HG02588 (cell line): ENCODE results near the gene PHF20.
A peak's percentile ranks its signal among the peaks of the same experiment; 100 is the strongest.
"Not testable (repeated sequence)": the region's sequence is repeated elsewhere in the genome, so short reads cannot be mapped to it uniquely, and the experiment has no call there.

Source experiments
- ATAC-seq: cut with Tn5 transposase; IDR thresholded peaks from one replicate; pipeline ENCODE4 v1.9.1; 2021; ENCODE audit warnings: mild to moderate bottlenecking, moderate library complexity; ENCODE audit not compliant: unreplicated experiment

The PHF20 gene

DNA sequence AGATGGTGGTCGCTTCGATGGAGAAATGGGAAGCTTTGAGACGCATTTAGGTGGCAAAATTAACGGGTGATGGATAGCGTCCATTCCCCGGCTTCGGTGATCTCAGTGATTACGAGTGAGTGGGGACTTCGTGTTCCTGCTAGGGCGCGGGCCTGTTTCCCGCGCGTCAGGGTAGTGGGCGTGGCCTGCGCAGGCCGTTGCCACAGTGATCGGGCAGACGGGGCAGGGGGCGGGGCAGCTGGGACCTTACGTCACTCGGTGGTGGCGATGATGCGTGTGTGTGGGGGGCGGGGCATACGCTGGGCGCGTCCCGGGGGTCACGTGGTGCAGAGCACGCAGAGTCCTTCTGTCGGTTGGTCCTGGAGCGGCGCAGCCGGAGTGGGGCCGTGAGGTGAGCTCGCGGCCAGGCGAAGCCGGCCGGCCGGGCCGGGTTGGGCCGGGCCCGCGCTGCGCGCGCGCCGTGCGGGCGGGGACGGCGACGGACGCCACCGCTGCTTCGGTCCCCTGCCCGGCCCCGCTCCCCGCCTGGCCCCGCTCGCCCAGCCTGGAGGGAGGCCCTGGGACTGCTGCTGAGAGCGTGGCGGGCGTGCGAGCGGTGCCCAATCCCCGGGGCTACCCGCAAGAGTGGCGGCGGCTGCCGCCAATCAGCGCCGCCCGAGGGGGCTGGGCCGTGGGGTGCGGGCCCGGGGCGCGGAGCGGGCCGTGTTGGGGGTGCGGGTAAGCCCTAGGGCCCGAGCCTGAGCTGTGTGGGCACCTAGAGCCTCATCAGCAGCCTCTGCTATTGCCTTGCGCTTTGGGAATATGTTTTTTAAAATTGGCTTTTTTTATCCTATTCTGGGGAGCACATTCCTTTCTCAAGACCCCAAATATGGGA is at the start of gene PHF20:
TSS of gene PHF20 (plus strand) at position 327 of the 874 bp plus-strand sequence. CDS start 29,508 bp downstream, outside the sequence.
- ATAC-seq: peak; percentile 83

DNA sequence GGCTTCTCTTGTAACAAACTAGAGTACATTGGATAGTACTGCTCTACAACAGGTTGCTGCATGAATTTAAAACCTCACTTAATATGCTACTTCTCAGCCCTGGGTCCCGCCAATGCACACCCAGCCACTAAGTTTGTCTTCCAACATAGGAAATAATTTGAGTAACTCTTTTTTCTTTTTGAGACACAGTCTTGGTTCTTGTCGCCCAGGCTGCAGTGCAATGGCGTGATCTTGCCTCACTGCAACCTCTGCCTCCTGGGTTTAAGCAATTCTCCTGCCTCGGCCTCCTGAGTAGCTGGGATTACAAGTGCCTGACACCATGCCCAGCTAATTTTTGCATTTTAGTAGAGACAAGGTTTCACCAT is 48.6 kb upstream of the PHF20 start:
- not testable (repeated sequence) for ATAC-seq

DNA sequence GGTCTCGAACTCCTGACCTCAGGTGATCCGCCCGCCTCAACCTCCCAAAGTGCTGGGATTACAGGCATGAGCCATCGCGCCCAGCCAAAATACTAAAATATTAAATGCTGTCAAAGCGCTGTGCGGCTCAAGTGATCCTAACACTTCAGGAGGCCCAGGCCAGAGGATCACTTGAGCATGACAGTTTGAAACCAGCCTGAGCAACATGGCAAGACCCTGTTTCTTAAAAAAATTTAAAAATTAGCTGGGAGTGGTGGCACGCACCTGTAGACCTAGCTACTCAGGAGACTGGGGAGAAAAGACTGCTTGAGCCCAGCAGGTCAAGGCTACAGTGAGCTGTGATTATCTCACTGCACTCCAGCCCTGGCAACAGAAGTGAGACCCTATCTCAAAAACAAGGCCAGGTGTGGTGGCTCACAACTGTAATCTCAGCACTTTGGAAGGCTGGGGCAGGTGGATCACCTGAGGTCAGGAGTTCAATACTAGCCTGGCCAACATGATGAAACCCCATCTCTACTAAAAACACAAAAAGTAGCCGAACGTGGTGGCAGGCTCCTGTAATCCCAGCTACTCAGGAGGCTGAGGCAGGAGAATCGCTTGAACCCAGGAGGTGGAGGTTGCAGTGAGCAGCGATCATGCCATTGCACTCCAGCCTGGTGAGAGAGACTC is 48.0 kb upstream of the PHF20 start:
- not testable (repeated sequence) for ATAC-seq

DNA sequence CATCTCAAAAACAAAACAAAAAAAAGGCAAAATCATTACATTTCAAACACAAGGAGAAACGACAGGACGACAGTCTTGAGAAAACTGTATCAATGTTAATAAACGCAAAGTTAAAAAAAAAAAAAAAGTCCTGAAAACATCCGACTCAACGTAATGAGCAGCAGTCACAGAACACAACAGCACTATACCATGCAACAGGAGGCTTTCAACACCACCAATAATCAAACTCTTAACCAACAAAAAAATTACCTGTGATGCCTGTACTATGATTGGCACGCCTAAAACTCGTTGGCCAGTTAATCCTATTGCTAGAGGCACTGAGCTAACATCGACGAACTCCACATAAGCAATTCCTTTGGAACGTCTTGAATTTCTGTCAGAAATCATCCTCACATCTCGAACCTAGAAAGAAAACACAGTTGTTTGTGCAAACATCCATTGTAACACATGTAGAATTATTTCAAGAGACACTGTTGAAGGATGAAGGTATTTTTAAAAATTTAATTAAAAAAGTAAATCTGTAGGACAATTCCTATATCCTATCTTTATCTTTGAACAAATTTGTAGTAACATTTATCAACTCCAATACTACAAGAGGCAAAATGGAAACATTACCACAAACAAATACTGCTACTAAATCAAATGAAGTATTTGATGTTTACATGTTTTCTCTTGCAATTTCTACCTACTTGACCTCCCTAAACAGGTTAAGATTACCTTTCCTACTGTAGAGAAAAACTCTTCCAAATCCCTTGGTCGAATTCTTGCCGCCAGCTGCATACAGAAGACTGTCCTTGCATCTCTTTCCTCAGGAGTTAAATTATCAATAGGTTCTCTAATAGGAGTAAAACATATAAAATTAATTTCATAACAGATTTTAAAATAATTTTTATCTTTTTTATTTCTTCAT is 47.2 kb upstream of the PHF20 start:
- no peak for ATAC-seq

DNA sequence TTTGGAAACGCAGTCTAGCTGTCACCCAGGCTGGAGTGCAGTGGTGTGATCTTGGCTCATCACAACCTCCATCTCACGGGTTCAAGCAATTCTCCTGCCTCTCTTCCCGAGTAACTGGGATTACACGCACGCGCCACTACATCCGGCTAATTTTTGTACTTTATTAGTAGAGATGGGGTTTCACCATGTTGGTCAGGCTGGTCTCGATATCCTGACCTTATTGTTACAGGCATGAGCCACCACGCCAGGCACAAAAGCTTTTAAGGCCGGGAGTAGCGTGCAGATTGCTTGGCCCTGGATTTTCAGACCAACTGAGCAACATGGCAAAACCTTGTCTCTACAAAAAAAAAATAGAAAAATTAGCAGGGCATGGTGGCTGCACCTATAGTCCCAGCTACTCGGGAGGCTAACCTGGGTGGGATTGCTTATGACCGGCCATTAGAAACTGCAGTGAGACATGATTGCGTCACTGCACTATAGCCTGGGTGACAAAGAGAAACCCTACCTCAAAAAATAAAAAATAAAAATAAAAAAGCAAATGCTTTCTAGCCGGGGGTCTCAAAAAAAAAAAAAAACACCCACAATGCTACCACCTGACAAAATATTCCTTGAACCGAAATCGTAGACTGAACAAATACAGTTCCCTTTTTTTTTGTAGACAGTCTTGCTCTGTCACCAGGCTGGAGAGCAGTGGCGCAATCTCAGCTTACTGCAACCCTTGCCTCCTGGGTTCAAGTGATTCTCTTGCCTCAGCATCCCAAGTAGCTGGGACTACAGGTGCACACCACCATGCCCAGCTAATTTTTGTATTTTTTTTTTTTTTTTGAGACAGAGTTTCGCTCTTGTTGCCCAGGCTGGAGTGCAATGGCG is 44.7 kb upstream of the PHF20 start:
- ATAC-seq: no peak

DNA sequence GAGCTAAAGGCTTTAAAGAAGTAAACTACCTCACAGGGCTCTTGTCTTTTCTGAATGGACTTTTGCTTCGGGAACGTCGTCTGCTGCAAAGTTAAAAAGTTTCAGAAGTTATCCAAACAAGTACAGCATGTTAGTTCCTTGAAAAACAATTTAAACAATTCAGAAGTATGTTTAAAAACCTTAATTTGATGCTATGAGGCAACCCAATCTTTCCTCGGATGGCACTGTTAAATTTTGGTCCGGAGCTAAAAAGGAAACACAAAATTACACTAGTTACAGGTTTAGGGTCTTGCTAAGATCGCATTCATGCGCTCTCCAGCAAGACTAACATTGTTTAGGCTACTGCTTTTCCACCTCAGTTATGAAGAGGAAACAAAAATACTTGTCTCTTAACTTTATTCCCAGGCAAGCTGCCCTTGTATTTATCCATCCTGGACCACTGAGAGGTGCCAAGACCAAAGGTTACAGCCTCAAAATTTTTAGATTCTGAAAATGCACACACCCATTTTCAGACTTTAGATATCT is 42.5 kb upstream of the PHF20 start:
- no peak for ATAC-seq

DNA sequence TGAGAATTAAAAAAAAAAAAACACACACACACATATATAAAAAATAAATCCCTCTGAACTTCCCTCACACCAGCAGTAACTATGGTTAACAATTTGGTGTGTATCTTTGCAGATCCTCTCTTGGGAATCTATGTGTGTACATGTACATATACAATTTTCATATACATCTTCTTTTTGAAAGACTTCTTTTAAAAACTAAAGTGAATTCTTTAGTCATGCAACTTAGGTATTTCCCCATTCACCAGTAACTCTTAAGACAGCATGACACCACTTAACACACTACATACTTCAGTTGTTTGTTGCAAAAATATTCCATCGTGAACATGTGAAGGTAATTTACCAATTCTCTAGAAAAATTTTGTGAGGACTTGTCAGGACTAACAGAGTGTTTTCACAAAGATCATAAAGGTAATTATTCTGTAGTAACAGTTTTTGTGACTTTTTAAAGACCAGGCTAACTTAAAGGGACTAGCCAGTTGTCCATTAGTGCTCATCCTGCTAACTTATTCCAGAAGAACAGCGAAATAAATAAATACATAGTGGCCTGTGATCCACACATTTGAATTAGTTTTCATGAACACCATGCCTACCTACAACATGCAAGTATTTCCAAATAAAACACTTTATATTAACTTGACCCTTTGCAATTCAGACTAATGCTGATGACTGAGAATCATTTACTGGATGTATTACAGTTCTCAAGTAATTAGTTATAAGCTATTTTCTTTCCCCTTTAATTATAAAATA is 41.8 kb upstream of the PHF20 start:
- no peak for ATAC-seq

DNA sequence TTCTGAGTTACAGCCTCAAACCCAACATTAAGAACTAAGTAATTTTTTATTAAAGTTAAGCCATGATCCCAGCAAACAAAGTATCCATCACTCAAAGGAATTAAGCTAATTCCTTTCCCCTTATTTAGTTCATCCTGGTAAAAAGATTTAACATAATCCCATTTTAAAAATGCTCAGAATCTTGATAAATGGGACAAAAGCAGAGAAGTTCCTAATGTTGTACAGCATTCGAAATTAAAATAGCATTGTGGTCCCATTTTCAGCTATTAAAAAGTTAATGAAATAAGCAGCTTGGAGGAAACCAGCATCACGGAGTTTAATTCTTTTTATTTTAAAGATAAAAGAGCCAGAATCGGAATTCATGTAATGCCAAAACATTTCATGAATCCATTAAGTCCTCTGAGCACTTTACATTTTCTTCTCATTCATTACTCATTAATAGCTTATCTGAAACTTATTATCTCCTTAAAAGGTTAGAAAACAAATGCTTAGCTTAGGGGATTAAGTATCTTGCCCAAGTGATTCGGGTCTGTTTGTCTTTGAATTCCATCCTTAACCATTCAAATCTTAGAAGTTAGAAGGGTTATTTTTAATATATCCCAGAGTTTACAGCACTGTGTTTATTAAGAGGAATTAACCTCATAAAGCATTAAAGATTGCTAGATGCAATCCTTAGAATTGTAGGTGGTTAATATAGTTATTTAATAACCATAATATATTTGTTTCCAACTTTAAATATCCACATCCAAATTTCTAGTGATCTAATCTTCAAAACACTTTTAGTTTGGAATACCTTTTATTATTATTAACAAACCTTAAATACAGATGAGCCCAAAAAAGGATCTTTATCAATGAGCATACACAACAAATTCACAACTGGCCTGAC is 41.0 kb upstream of the PHF20 start:
- no peak for ATAC-seq

DNA sequence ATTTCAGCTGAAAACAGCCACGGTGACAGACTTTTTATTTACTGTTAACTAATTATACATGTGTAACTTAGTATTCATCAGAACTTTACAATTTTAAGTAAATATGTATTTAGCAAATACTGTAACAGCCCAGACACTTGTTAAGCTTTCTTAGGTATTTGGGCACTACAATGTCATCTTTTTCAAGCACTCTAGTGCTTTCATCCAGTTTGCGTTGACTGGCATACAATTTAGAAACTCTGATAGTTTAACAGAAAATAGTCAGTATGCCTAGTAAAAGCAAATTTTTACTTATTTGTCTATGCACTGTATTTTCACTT is 40.4 kb upstream of the PHF20 start:
- no peak for ATAC-seq

DNA sequence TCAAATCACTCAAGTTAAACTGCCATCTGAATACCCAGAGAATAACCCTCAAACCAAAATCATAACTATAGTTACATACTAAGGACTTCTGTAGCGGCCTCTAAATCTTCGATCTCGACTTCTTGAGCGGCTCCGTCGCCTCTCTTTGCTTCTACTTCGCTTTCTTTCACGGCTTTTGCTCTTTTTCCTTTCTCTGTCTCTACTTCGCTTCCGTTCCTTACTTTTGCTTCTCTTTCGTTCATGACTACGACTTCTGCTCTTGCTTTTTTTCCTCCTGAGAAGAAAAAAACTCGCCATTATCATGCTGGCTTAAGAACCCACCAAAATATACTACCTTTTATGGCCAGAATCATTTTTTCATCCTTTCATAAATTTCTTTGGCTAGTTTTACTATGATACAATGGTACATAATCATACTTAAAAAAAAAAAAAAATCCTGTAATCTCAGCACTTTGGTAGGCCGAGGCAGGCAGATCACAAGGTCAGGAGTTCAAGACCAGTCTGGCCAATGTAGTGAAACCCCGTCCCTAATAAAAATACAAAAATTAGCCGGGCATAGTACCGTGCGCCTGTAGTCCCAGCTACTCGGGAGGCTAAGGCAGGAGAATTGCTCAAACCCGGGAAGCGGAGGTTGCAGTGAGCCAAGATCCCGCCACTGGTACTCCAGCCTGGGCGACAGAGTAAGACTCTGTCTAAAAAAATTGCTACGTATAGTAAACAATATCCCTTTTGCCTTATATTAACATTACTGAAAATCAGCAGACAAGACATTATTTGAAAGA is 39.8 kb upstream of the PHF20 start:
- ATAC-seq: no peak

DNA sequence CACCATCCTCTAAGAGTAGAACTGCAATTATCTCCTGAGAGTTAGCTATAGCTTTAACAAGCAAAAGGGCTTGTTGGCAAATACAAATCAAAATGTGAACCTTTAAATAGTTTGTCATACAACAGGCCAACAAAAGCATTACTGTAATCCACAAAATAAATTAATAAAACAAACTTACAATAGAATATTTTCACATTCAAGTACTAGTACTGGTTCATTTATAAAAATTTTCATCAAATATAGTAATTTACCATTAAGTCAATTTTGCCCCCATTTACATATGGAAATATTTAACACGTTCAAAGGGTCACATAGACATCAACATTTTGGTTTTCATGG is 39.2 kb upstream of the PHF20 start:
- ATAC-seq: no peak

DNA sequence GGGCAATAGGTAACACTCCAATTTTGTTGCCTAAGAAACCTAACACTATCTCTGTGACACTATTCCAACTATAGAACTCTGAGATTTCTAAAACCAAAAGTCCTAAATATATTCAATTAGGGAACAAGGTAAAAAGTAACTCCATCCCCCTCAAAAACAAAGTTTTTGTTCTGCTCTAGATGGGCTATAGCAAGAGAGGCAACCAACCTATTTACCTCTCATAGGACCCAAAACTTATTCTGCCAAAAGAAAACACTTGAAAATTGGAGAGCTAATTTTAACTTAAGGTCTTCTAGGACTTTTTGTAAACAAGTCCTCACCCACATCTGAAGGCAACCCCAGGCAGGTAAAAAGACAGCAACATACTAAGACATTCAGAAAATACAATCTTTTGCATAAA is 37.4 kb upstream of the PHF20 start:
- ATAC-seq: no peak

DNA sequence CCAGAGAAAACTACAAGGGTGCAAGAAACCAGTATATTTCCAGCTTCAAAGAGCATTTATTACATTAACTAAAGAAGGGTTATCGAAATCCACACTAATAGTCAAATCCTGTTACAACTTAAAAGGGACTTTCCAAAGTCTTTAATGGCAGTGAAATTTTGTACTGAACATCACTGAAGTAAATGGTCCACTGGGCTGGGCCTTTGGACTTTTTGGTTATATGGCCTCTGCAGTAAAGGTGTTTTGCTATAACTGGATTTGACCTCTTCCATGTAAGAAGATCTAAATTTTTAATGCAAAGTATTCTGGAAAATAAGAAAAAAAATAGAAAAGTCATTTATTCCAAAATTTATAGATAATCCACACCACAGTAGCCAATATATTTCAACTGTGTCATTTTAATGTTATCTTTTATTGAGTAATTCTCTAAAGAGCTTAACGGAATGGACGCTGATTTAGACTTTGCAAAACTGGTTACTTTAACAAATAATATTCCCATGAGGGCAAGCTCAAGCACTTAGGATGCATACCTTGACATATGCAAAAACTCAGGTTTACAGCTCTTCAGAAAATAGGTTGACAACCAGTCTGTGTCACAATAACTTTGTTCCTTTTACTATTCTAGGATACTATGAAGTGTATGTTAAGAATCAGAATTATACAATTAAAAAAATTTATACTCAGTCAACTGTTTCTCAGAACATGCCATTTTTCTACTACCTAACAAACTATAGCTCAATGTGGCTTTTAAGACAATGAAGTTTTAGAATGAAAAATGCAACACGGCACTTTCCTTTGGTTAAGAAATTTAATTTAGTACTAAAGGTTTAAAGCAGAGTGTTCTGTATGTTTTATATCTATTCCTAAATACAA is 36.8 kb upstream of the PHF20 start:
- no peak for ATAC-seq

DNA sequence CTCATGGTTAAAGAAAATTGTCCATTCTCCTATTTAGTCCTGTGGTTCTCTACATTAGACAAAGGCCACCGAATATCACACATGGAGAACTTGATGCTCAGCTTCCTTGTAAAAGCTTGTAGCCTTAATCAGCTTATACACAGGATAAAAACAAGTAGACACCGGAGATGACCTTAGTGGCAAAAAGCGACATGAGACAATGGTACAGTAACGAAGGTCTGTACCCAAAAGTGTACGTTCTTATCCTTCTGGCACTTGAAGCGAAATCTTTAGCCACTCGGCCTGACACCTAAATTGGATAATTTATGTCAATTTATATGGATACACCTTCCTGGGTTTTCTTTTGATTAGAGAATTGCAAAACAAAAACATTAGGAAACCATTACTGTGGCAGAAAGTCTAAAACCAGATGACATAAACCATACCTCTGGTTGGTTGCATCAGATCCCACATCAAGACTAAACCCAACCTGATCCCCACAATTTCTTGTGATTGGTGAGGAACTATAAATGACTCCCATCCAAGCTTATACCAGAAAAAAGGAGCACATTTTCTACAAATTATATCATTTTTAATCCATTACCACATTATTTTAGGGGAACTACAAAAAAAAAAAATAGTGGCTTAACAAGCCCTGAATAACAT is 35.9 kb upstream of the PHF20 start:
- ATAC-seq: no peak

DNA sequence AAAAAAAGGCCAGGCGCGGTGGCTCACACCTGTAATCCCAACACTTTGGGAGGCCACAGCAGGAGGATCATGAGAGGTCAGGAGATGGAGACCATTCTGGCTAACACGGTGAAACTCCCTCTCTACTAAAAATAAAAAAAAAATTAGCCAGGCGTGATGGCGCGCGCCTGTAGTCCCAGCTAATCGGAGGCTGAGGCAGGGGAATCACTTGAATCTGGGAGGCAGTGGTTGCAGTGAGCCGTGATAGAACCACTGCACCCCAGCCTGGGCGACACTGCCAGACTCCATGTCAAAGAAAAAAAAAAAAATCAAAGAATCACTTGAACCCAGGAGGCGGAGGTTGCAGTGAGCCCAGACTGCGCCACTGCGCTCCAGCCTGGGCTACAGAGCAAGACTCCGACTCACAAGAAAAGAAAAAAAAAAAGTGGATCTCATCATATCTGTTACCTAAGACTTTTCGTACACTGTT is 33.9 kb upstream of the PHF20 start:
- no peak for ATAC-seq

DNA sequence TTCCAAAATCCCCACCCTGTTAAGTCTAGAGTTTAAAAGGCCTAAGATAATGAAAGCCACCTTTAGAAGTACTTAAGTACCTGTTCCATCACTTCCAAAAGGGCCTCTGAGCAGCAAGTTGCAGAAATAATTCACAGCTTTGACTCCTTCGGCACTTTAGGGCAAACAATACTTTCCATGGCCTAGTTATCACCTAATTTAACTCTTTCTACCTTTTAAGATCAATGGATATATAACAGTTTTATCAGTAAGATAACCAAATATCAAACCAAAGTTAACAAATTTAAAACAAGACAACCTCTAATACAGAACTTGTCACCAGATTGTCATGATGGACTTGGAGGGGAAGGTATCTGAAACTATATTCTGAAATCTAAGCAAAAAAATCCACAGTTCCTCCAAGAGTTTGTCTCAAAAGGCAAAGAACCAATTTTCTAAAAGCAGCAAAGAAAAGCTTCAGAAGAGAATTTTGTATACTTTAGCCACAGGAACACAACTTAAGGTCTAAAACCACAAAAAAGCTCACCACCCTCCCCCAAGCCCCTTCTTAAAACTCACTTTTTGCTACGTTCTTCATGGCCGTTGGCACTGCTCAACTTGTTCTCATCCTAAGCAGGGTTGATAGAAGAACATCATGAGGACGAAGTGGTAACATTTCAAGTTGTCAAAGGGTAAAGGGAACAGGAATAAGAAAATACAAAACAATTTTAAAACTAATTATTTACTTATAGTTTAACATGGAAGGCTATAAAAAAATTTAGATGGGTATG is 33.2 kb upstream of the PHF20 start:
- no peak for ATAC-seq
